ENCODE measurements around the gene SPTLC1.
A peak's percentile ranks its signal among the peaks of the same experiment; 100 is the strongest.
"Not testable (repeated sequence)": the region's sequence is repeated elsewhere in the genome, so short reads cannot be mapped to it uniquely, and the experiment has no call there.

The SPTLC1 gene

GRCh38 chr9:92140754-92141143, 25.5 kb upstream of the SPTLC1 start:
- no peak for DNase-seq (ENCODE audit: low read depth in 3 of 3)

DNA sequence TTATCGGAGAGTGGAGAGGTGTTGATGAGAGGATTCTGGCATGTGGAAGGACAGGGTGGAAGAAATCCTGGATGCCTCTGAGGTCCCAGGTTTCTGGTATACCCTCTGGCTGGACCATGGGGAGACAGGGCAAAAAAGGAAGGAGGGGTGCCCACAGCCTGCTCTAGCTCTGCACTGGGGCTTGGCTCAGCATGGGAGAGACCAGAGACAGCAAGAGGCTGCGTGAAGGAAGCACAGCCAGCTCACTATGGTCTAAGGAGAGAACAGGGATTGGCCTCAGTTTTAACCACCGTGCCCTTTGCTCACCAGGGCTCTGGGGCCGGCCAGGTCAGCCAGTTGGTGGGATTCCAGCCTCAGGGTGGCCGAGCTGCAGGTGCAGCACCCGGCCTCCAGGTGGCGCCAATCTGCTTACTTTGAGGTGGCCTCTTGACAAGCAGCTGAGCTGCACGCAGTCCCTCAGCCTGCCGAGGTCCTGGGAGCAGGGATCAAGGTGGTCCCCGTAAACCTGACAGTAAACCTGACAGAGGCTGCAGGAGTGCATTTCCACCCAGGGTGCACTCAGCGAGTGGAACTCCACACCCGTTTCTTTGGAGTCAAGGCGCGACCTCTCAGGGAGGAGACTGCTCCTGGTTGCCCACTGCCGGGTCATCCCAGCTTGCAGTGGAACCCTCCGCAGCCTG, 25.0 kb upstream of the SPTLC1 start:
- DNase-seq (ENCODE audit: low read depth in 3 of 3), result peak in 2 of 3 donors; percentile 60 to 64

- DNase-seq (ENCODE audit: low read depth in 3 of 3), result not testable (repeated sequence)
Measured at GRCh38 chr9:92138960-92139540, 23.8 kb upstream of the SPTLC1 start.

DNA sequence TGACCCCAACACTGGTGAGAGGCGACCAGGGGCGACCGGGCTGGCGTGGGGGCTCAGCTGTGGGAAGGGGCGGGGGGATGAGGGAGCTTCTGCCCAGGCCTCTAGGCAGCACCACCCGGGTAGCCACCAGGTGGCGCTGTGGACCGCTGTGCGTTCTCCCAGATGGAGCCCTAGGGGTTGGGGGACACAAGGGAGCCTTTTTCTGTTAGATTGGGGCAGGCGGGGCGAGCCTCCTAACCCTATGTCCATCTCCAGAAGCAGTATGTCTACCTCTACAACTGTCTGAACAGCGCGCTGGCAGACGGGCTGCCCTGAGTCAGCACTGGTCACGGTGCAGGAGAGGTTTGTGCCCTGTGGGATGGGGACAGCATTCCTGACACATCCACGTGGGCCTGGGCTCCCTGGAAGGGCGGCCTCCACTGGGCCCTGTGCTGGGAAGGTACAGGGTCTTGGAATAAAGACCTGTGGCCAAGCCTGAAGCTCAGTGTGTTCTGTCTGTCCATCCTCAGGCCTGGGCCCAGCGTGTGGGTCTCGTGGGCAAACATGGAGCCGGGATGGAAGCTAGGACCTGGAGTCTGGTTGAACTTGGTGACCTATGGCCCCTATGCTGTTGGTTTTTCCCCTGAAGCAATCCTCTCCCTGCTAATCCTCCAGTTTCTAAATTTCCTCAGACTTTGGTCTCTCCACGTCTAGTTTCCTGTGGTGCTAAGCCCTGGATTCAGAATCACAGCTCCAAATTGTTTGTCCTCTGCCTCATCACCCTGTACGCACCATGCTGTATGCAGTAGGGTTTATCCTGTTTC, 23.1 kb upstream of the SPTLC1 start:
- DNase-seq (ENCODE audit: low read depth in 3 of 3), result peak; percentile 49 to 69 (median 61)

DNA sequence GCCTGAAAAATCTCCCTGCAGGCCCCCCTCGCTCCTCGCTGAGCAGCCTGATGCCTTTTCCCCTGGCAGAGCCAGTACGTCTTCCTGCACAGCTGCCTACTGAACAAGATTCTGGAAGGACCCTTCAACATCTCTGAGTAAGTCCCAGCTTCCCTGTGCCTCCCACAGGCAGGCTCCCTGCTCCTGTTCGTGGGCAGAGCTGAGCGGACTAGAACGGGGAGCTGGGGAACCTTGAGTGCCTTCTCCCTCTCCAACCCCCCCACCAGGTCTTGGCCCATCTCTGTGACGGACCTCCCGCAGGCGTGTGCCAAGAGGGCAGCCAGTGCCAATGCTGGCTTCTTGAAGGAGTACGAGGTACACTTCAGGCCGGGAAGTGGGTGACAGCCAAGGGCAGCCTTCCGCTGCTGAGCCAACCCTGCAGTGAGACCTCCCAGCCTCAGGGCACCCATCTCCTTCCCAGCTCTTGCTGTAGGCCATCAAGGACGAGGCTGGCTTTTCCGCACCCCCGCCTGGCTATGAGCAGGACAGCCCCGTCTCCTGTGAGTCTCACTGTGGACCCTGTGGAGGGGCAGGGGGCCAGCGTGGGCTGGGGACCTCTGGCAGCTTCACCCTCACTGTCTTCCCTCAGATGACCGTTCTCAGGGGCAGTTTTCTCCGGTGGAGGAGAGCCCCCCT, 21.1 kb upstream of the SPTLC1 start:
- no peak for DNase-seq (ENCODE audit: low read depth in 3 of 3)

DNA sequence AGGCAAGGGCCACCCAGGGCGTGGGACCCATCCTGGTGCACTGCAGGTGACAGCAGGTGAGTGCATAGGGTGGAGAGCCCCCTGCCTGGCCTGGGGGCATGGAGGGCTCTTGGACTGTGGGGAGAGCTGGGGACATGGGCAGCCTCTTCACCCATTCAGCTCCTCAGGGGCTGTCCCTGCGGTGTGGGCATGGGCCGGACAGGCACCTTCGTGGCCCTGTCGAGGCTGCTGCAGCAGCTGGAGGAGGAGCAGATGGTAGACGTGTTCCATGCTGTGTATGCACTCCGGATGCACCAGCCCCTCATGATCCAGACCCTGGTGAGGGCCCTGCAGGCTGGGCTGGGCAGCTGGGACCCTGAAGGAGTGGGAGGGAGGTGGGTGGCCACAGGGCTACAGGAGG, 20.4 kb upstream of the SPTLC1 start:
- no peak for DNase-seq (ENCODE audit: low read depth in 3 of 3)

GRCh38 chr9:92133949-92134604, 18.9 kb upstream of the SPTLC1 start:
- peak; percentile 61 to 73 (median 65) for DNase-seq (ENCODE audit: low read depth in 3 of 3)

DNA sequence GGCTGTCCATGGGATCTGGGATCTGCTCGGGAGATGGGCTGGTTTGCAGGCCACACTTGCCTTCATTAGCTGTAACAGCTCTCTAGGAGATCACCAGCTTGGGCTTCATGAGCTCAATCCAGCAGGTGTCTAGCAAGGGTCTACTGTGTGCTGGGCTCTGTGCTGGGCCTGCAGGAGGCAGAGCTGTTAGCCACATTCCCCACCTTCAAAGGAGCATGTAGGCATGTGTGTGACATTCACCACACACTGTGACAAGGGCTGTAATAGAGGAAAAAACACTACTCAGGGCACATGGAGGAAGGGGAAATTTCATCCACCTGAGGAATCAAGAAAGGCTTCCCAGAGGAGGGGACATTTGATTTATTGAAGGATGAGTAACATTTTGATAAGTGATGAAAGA, 17.7 kb upstream of the SPTLC1 start:
- DNase-seq (ENCODE audit: low read depth in 3 of 3), result not testable (repeated sequence)

DNA sequence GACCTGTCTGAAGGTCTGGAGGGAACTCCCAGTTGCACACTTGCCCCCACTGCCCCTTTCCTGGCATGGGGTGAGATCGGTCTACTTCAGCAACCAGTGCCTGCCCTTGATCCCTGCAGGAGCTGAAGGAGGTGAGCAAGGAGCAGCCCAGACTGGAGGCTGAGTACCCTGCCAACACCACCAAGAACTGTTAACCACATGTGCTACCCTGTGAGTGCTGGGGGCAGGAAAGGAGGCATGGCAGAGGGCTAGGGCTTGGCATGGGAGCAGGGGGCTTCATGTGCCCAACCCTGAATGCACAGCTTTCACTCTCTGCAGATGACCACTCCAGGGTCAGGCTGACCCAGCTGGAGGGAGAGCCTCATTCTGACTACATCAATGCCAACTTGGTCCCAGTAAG, 17.3 kb upstream of the SPTLC1 start:
- no peak for DNase-seq (ENCODE audit: low read depth in 3 of 3)

DNA sequence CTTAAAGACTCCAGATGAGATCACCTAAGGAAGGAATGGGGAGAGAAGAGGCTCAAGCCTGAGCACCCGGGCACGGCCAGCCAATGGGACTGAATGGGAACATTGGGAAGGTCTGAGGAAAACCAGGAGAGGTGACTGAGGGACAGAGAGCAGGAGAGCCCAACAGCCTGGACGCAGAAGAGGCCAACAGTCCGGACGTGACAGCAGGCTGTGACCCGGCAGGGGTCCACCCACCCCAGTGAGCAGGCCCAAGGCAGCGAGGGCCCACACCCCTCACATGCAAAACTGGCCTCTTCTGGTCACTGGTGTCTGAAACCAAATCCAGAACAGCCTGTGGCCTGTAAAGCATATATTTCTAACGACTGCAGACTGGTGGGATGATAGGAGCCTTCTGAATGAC, 7.6 kb upstream of the SPTLC1 start:
- no peak for DNase-seq (ENCODE audit: low read depth in 3 of 3)

DNA sequence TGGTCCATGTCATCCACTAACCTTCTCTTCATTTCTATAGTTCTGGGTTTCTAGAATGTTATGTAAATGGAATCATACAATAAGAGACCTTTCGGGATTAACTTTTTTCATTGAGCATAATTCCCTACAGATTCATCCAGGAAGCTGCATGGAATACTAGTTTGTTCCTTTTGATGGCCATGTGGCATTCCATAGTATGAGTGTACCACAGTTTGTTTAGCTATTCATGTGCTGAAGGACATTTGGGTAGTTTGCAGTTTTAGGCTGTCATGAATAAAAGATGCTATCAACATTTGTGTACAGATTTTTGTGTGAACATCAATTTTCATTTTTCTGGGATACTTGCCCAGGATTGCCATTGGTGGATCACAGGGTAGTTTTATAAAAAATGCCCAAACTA, 6.8 kb upstream of the SPTLC1 start:
- no peak for DNase-seq (ENCODE audit: low read depth in 3 of 3)

DNA sequence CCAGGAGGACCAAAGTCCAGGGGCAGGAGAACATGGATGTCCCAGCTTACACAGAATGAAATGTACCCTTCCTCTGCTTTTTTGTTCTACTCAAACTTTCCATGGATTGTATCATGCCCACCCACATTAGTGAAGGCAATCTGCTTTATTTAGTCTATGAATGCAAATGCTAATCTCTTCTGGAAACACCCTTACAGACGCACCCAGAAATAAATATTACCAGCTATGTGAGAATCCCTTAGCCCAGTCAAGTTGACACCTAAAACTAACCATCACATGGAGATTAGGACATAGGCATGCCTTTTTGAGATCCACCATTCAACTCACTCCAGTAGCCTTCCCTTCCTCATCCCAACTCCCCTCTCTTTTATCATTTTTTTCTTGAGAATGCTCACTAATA, 6.1 kb upstream of the SPTLC1 start:
- no peak for DNase-seq (ENCODE audit: low read depth in 3 of 3)

- no peak for DNase-seq (ENCODE audit: low read depth in 3 of 3)
Measured at GRCh38 chr9:92120138-92120537, 4.9 kb upstream of the SPTLC1 start.

- no peak for DNase-seq (ENCODE audit: low read depth in 3 of 3)
Measured at GRCh38 chr9:92119586-92119985, 4.4 kb upstream of the SPTLC1 start.

- no peak for DNase-seq (ENCODE audit: low read depth in 3 of 3)
Measured at GRCh38 chr9:92108122-92108521, 7.1 kb downstream of the SPTLC1 start.

DNA sequence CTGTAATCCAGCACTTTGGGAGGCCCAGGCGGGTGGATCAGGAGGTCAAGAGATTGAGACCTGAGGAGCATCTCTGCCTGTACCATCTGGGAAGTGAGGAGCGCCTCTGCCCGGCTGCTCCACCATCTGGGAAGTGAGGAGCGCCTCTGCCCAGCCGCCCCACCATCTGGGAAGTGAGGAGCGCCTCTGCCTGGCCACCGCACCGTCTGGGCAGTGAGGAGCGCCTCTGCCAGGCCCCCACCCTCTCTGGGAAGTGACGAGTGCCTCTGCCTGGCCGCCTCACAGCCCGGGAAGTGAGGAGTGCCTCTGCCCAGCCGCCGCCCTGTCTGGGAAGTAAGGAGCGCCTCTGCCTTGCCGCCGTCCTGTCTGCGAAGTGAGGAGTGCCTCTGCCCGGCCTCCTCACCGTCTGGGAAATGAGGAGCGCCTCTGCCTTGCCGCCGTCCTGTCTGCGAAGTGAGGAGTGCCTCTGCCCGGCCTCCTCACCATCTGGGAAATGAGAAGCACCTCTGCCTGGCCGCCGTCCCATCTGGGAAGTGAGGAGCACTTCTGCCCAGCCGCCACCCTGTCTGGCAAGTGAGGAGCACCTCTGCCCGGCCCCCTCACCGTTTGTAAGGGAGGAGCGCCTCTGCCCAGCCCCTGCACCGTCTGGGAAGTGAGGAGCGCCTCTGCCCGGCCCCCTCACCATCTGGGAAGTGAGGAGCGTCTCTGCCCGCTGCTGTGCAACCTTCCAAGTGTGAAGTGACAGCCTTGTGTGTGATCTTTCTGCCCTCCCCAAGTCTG, 9.6 kb downstream of the SPTLC1 start:
- not testable (repeated sequence) for DNase-seq (ENCODE audit: low read depth in 3 of 3)

DNA sequence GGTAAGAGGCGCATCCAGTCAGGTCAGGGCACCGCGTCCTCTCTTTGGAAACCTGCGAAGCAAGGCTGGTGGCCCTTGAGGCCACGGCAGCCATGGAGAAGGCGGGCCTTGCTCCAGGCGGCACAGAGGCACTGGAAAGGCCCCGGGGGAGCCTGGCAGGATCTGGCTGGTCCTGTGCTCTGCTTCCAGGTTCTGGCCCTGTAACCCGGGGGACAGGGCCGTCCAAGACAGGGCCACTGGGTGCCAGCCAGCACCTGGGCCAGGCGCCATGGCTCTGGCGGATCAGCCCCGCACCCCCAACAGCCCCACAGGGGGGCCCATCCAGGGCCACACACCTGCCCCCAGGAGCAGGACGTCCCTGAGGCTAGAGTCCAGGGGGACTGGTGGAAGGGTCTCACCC, 11.6 kb downstream of the SPTLC1 start:
- not testable (repeated sequence) for DNase-seq (ENCODE audit: low read depth in 3 of 3)

DNA sequence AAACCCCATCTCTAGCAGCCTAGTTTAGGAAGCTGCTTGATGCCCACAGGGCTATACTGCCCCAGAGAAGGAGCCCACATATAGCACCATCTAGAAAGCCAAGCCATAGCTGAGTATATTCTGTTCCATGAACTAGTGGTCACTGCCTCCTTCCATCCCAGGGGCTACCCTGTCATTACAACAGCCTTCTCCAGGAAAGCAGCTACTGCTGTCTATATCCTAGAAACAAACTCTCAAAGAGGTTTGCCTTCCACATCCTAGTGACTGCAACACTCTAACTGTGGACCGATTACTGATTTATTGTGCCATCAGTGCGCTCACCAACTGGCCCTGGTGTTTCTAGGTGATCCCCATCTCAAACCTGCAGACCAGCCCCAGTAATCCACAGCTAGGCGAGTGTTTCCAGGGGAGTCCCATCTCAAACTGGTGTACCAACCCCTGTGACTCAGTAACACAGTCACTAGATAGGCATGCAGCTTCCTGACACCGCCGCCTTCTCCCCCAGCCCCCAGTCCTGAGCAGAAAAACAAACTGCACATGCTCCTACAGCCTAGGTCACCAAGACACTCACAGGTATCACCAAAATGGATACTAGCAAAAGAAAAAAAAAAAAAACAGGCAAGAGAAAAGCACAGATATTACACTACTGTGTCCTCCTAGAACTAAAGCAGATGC, 14.8 kb downstream of the SPTLC1 start:
- no peak for DNase-seq (ENCODE audit: low read depth in 3 of 3)

DNA sequence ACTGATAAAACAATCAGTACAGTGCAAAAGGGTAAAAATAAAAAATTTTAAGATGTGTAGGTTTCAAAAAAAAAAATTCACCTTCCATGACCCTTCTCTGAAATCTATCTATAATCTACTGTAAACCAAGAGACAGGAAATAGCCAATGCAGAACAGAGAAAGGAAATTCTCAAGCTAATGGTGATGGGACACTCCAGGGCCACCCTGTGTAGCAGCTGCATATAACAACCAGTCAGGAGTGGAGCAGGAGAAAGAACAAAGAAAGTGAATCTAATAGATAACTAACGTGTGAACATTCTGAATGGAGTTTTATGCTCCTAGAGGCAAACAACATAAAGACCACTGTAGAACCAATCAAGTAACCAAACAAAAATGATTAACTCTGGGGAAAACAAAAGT, 16.6 kb downstream of the SPTLC1 start:
- DNase-seq (ENCODE audit: low read depth in 3 of 3), result no peak

- DNase-seq (ENCODE audit: low read depth in 3 of 3), result peak in 2 of 3 donors; percentile 36 to 73
Measured at GRCh38 chr9:92097997-92098482, 17.2 kb downstream of the SPTLC1 start.

Measured in stimulated activated CD4-positive, alpha-beta T cell treated with anti-CD3 and anti-CD28 coated beads, TNF-alpha, amount 100 ng/mL, for 48 hours (primary cell).